VCaP (cell line): ENCODE measurements around the gene SMARCA5.
A peak's percentile ranks its signal among the peaks of the same experiment; 100 is the strongest.

Source experiments
- H3K27ac ChIP-seq: fragments of 450-650 bp; 2 replicates; pipeline ENCODE4 v1.5.1; 2017
- TF ChIP-seq, protein P1 (sequence below): fragments of 450-650 bp; conservative IDR thresholded peaks from 2 replicates; pipeline ENCODE4 v1.5.1; 2017; ENCODE audit warnings: mild to moderate bottlenecking, moderate library complexity

Gene SMARCA5

GRCh38 chr4:143539670-143540023 is 26.1 kb downstream of the SMARCA5 start:
- TF ChIP-seq, protein P1, sequence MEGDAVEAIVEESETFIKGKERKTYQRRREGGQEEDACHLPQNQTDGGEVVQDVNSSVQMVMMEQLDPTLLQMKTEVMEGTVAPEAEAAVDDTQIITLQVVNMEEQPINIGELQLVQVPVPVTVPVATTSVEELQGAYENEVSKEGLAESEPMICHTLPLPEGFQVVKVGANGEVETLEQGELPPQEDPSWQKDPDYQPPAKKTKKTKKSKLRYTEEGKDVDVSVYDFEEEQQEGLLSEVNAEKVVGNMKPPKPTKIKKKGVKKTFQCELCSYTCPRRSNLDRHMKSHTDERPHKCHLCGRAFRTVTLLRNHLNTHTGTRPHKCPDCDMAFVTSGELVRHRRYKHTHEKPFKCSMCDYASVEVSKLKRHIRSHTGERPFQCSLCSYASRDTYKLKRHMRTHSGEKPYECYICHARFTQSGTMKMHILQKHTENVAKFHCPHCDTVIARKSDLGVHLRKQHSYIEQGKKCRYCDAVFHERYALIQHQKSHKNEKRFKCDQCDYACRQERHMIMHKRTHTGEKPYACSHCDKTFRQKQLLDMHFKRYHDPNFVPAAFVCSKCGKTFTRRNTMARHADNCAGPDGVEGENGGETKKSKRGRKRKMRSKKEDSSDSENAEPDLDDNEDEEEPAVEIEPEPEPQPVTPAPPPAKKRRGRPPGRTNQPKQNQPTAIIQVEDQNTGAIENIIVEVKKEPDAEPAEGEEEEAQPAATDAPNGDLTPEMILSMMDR: no peak
- no peak overlapping the region for H3K27ac ChIP-seq

DNA sequence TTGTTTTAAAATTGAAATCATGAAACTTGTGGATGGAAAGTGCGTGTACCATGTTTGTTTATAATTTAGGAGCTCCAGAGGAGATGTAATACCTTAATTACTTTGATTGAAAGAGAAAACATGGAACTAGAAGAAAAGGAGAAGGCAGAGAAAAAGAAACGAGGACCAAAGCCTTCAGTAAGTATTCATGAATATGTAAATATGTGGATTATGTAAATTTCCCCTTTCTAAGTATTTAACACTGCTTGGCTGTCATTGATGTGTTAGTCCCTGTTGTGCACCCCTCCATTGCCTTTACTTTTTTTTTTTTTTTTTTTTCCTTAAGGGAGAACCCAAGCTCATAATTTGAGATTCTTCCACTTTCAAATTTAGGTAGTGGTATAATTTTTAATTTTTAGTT is 36.4 kb downstream of the SMARCA5 start:
- peak overlapping the region; percentile 71; the same call in 1 of the 2 replicates for H3K27ac ChIP-seq

GRCh38 chr4:143554728-143555597 is 41.5 kb downstream of the SMARCA5 start:
- H3K27ac ChIP-seq: no peak overlapping the region
- TF ChIP-seq, protein P1: no peak

More for the DNA sequence above, 36.4 kb downstream of the SMARCA5 start:
- TF ChIP-seq, protein P1: no peak

DNA sequence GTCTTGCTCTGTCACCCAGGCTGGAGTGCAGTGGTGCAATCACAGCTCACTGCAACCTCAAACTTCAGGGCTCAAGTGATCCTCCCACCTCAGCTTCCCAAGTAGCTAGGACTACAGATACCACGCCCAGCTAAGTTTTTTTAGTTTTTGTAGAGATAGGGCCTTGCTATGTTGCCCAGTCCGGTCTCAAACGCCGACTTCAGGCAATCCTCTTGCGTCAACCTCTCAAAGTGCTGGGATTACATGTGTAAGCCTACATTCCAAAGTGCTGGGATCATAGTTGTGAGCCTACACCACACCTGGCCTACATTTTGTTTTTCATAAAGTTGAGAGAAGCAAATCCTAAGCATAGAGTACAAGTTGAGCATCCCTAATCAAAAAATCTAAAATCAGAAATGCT is 42.2 kb downstream of the SMARCA5 start:
- TF ChIP-seq, protein P1: no peak
- no peak overlapping the region for H3K27ac ChIP-seq

- H3K27ac ChIP-seq: peak overlapping the region; percentile 75
- TF ChIP-seq, protein P1: no peak
These were observed 44.8 kb downstream of the SMARCA5 start for GRCh38 chr4:143558286-143558685.

DNA sequence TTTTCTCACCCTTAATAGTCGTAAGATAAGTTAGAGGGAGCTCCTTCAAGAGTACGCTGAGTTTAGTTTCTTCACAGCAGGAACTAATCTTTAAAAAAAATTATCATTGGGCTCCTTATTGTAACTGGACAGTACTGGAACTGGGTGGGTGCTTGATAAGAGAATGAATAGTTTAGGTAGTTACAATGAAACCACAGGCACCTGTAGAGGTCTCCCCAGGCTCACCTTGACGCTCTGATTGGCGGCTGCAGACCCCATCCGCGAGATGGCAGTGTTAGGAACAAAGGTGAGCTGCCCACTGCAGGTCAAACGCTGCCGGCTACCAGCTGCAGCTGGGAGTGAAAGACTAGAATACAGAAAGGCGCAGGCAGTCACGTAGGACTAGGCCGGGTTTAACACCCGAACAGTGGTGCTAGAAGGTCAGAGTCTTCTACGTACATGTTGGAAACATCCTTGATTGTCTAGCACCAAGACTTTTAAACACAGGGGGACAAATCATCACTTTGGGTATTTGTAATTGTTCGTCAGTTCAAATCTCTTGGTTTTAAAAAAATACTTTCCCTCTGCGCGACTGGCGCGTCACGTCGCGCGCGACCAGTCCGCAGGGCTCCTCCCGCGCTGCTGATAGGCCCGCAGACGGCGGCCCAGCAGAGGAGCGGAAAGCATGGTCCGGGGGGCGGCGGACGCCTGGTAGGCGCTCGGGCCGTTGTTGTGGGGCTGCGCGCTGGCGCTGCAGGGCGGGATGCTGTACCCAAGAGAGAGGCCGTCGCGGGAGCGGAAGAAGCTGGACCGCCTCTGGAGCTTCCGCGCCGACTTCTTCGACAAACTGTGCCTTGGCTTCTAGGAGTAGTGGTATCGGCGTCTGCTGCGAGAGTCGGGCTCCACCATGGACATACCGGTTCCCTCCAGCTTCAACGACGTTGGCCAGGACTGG is 45.6 kb downstream of the SMARCA5 start:
- TF ChIP-seq, protein P1: peak; percentile 93
- peak overlapping the region; percentile 75 for H3K27ac ChIP-seq

GRCh38 chr4:143559757-143560147 is 46.2 kb downstream of the SMARCA5 start:
- TF ChIP-seq, protein P1: peak; percentile 34; the same call in 1 of the 2 replicates
- H3K27ac ChIP-seq: peak overlapping the region; percentile 75
